Tibial nerve (tissue), 4 donors: ENCODE data around the gene NEO1.

ENCODE experiments used
- EP300 ChIP-seq, 2 donors: sonication (generic); formaldehyde crosslinking; IDR thresholded peaks; one replicate each; pipeline ENCODE4 v1.6.1; 2017; ENCODE audit warnings: antibody characterized with exemption in 2 of 2, mild to moderate bottlenecking in 1 of 2
- POLR2A ChIP-seq, 2 donors: fragments of 450-650 bp; IDR thresholded peaks; one replicate each; pipeline ENCODE4 v1.6.1; 2017; ENCODE audit warnings: antibody characterized with exemption in 2 of 2, mild to moderate bottlenecking in 2 of 2, moderate library complexity in 2 of 2
- TF ChIP-seq, protein P1 (sequence below), 5 experiments: fragments of 200-600 bp in 3 of 5; fragments of 450-650 bp in 2 of 5; sonication (generic) in 3 of 5; IDR thresholded peaks; one replicate each; pipeline ENCODE4 v1.5.1; 2016 to 2019; ENCODE audit warnings: antibody characterized with exemption in 5 of 5, mild to moderate bottlenecking in 3 of 5, moderate library complexity in 2 of 5

DNA sequence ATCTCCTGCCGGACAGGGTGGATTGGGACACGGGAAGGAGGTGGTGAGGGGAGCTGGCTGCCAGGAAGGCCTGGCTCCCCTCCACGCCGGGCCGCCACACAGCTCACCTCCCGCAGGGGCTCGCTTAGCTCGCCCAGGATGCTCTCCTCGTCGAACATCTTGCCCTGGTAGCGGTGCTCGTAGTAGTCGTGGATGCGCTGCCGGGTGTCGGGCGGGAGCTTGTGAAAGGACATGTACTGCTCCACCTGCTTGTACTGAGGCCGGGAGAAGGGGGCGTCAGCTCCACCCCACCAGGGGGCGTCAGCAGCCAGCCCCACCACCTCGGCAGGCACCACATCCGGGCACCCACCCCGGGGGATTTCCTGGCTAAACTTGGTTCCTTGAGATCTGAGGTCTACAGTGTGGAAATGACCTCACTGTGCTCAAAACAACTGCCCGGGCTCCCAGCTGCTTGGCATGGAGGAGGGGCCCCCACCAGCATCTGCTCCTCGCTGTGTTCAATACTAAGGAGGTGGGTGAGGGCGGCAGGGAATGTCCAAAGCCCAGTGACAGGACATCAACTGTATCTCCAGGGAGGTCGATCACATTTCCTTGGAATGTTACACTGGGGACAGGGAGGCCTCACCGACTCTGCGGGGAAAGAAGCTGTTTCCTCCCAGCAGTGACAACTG, 273.1 kb downstream of the NEO1 start:
- TF ChIP-seq, protein P1, sequence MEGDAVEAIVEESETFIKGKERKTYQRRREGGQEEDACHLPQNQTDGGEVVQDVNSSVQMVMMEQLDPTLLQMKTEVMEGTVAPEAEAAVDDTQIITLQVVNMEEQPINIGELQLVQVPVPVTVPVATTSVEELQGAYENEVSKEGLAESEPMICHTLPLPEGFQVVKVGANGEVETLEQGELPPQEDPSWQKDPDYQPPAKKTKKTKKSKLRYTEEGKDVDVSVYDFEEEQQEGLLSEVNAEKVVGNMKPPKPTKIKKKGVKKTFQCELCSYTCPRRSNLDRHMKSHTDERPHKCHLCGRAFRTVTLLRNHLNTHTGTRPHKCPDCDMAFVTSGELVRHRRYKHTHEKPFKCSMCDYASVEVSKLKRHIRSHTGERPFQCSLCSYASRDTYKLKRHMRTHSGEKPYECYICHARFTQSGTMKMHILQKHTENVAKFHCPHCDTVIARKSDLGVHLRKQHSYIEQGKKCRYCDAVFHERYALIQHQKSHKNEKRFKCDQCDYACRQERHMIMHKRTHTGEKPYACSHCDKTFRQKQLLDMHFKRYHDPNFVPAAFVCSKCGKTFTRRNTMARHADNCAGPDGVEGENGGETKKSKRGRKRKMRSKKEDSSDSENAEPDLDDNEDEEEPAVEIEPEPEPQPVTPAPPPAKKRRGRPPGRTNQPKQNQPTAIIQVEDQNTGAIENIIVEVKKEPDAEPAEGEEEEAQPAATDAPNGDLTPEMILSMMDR (IDR thresholded peaks at IDR 0.05): no peak
- TF ChIP-seq EP300 (IDR thresholded peaks at IDR 0.05) (no peak), POLR2A (IDR thresholded peaks at IDR 0.05) (no peak)
